ENCODE data around the gene NR2F1-AS1. TPM values are rescaled to one million over a fixed set of nuclear protein-coding genes. Genes with fewer than 3 reads are reported as not detected.

NR2F1-AS1 gene
- total and polyA plus RNA-seq, 4 experiments from 2014 or later = not detected

DNA sequence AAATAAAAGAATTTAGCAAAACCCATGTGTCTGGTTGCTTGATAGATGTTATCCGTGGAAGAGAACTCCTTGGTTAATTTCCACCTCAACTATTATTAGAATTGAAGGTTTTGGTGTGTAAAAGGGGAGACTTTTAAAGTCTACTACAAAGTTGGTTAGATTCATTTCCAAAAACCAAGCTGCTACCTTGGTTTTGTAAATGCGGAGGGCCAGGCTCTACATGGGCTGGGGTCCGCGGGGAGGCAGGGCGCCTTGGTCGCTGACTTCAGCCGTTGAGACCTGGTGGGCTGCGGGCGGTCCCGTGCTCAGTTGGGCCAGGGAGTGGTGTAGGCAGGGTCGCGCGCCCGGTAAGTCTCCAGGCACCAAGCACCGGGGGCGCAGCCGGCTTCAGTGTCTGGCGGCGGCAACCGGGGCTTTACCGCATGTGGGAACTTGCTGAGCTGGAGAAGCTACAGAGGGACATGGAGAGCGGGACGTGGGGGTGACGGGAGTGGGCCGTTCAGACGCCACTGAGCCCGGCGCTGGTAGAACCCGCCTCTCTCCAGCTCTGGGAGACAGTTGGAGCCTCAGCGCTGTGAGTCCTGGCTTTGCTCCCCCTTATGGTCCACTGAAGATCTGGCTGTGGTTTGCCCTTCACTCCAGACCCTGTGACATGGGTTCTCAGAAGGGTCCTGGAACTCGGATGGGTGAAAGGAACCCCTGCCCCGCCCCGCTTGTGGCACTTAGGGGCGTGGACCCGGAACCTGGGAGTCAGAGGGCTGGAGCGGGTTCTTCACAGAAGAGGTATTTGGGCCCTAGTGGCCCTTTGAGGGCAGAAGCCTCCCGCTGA, 13.8 kb upstream of the NR2F1-AS1 start:
- Mint-ChIP-seq H3K9me3 (peaks cover 0 to 23% (median 14%) of the 10 kb centered on the region in 8 donors), H3K27ac (peak overlapping the region in 3 of 7 donors; percentile 11 to 87 (median 14)), H3K36me3 (no peaks in the 10 kb centered on the region), H3K4me1 (peaks cover 3 to 16% (median 8%) of the 10 kb centered on the region in 4 donors), H3K4me3 (peak overlapping the region in 2 of 8 donors; percentile 39 to 57), H3K27me3 (peaks cover 58% of the 10 kb centered on the region in 2 donors)
- ChIA-PET POLR2A (ENCODE audit: partially characterized antibody) (no interaction called here), CTCF (ENCODE audit: partially characterized antibody) (interaction anchor here (0.7 to 1.2 kb wide), 2 partner anchors 16 to 207 kb away, joined by 3 read pairs; no protein-coding TSS in a partner anchor)
- H3K4me1 ChIP-seq (ENCODE audit: insufficient read depth, low read length) = peaks cover 9% of the 10 kb centered on the region
- no peaks in the 10 kb centered on the region for H3K36me3 ChIP-seq (ENCODE audit: insufficient read depth, low read length)
- no peak for DNase-seq
- peaks cover 86% of the 10 kb centered on the region for H3K27me3 ChIP-seq (ENCODE audit: insufficient read depth, low read length)
- H3K4me3 ChIP-seq (ENCODE audit: low read length in 2 of 2) = no peak overlapping the region
- intact Hi-C loops (cut with micrococcal nuclease) = no loop called here
- H3K27ac ChIP-seq (ENCODE audit: low read depth, low read length) = no peak overlapping the region
- H3K9me3 ChIP-seq (ENCODE audit: control insufficient read depth in 1 of 2, low read length in 2 of 2) = no peaks in the 10 kb centered on the region

DNA sequence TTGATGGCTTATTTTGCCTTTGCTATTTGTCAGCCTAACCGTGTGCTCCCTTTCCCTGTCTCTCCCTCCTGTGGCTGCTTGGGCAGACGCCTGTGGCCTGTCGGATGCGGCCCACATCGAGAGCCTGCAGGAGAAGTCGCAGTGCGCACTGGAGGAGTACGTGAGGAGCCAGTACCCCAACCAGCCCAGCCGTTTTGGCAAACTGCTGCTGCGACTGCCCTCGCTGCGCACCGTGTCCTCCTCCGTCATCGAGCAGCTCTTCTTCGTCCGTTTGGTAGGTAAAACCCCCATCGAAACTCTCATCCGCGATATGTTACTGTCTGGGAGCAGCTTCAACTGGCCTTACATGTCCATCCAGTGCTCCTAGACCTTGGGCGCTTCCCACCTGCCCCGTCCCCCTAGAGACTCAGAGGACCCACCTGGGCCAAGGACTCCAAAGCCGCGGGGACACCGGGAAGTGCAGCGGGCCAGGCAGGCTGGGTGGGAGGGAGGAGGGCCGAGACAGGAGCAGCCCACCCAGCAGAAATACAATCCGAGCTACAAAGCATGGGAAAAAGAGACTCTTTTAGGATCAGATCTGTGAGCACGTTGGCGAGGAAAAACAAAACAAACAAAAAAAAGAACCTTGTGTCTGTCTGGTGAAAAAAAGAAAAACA, 12.6 kb upstream of the NR2F1-AS1 start:
- Mint-ChIP-seq H3K4me3 (peak overlapping the region in 2 of 8 donors; percentile 11 to 48), H3K4me1 (peaks cover 4 to 17% (median 11%) of the 10 kb centered on the region in 4 donors), H3K27ac (peak overlapping the region in 1 of 7 donors; percentile 11), H3K9me3 (peaks cover 0 to 29% (median 22%) of the 10 kb centered on the region in 8 donors), H3K27me3 (peaks cover 64 to 70% of the 10 kb centered on the region in 2 donors), H3K36me3 (peaks cover 0 to 2% of the 10 kb centered on the region in 2 donors)
- H3K27ac ChIP-seq (ENCODE audit: low read depth, low read length) = no peak overlapping the region
- ChIA-PET POLR2A (ENCODE audit: partially characterized antibody) (no interaction called here), CTCF (ENCODE audit: partially characterized antibody) (no interaction called here)
- H3K36me3 ChIP-seq (ENCODE audit: insufficient read depth, low read length) = no peaks in the 10 kb centered on the region
- intact Hi-C loops (cut with micrococcal nuclease) = no loop called here
- H3K4me3 ChIP-seq (ENCODE audit: low read length in 2 of 2) = no peak overlapping the region
- no peaks in the 10 kb centered on the region for H3K9me3 ChIP-seq (ENCODE audit: control insufficient read depth in 1 of 2, low read length in 2 of 2)
- H3K4me1 ChIP-seq (ENCODE audit: insufficient read depth, low read length) = peaks cover 9% of the 10 kb centered on the region
- DNase-seq = no peak
- H3K27me3 ChIP-seq (ENCODE audit: insufficient read depth, low read length) = peaks cover 86% of the 10 kb centered on the region

DNA sequence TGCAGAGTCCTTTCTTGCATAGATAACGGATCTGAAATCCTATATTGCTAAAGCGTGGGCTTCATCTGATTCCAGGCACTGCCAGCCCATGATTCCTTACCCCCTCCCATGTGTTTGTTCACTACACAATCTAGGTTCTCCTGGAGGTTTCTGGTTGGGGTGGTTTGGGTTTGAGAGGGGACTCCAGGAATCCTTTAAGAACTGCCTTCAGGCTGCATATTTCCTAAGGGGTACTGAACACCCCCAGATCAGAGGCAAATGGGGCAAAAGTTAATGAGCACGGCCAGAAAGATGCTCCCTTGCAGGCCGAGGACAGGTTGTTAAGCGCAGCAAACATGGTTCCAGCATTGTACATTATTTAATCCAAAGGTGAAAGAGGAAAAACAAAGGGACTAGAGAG, 11.9 kb upstream of the NR2F1-AS1 start:
- DNase-seq = no peak
- peak overlapping the region in 1 of 7 donors; percentile 37 for H3K27ac Mint-ChIP-seq
- H3K9me3 Mint-ChIP-seq = peaks cover 0 to 34% (median 22%) of the 10 kb centered on the region in 8 donors
- H3K27me3 ChIP-seq (ENCODE audit: insufficient read depth, low read length) = peaks cover 83% of the 10 kb centered on the region
- no peak overlapping the region for H3K4me3 Mint-ChIP-seq
- POLR2A ChIA-PET (ENCODE audit: partially characterized antibody) = no interaction called here
- CTCF ChIA-PET (ENCODE audit: partially characterized antibody) = no interaction called here
- H3K27ac ChIP-seq (ENCODE audit: low read depth, low read length) = no peak overlapping the region
- peaks cover 65 to 70% of the 10 kb centered on the region in 2 donors for H3K27me3 Mint-ChIP-seq
- peaks cover 0 to 2% of the 10 kb centered on the region in 2 donors for H3K36me3 Mint-ChIP-seq
- H3K4me1 Mint-ChIP-seq = peaks cover 6 to 21% (median 11%) of the 10 kb centered on the region in 4 donors
- peaks cover 9% of the 10 kb centered on the region for H3K4me1 ChIP-seq (ENCODE audit: insufficient read depth, low read length)
- no peaks in the 10 kb centered on the region for H3K9me3 ChIP-seq (ENCODE audit: control insufficient read depth in 1 of 2, low read length in 2 of 2)
- no peak overlapping the region for H3K4me3 ChIP-seq (ENCODE audit: low read length in 2 of 2)
- intact Hi-C loops (cut with micrococcal nuclease) = no loop called here
- no peaks in the 10 kb centered on the region for H3K36me3 ChIP-seq (ENCODE audit: insufficient read depth, low read length)

DNA sequence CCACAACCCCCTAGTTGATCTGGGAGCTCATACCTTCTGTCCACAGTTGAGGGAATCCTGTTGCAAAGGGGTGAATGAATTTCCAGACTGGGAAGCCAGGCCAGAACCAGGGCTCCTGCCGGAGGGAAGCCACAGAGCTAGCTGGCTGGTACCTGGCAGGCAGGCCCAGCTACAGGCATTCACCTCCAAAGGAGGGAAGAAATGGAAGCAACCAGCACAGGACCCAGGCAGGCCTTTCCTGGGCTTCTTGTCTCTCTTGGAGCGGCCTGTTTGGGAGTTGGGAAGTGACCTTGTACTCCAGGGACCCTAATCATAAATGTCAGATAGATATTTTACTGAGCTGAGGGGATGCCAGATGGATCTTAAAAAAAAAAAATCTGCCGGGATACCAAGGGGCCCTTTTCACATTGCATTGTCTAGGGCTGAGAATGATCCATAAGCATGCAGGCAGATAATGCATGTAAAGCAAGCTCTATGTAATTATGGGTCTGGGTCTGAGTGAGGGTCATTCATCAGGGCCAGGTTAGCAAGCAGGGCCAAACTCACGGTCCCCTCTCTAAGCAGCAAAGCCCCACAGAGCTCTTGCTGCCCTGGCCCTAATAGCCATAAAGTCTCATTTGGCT, 10.4 kb upstream of the NR2F1-AS1 start:
- no peak overlapping the region for H3K27ac ChIP-seq (ENCODE audit: low read depth, low read length)
- DNase-seq = no peak

DNA sequence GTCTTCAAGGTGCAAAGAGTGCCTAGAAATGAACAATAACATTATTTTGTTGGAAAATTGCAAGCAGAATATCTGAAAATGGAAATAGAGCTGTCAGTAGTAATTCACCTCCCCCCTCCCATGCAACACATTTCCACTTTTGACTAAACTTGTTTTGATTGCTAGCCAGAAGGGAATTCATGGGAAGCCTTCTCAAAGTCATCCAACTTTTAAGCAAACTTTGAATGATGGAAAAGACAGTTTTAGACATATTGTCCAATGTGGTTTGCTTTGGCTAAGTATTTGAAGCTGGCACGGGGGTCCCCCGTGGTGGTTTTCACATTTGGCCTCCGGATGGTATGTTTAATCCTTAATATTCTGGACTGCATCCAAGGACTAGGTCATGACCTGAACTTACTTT, 9.5 kb upstream of the NR2F1-AS1 start:
- POLR2A ChIA-PET (ENCODE audit: partially characterized antibody) = no interaction called here

More for the DNA sequence above, 10.4 kb upstream of the NR2F1-AS1 start:
- H3K4me3 ChIP-seq (ENCODE audit: low read length in 2 of 2) = no peak overlapping the region
- H3K27ac Mint-ChIP-seq = no peak overlapping the region
- peaks cover 8% of the 10 kb centered on the region for H3K4me1 ChIP-seq (ENCODE audit: insufficient read depth, low read length)
- peaks cover 2 to 5% of the 10 kb centered on the region in 2 donors for H3K36me3 Mint-ChIP-seq
- H3K4me1 Mint-ChIP-seq = peaks cover 8 to 27% (median 13%) of the 10 kb centered on the region in 4 donors
- ChIA-PET CTCF (ENCODE audit: partially characterized antibody) (interaction anchor here (1.4 kb wide), 1 partner anchor 9 kb away, joined by 4 read pairs; the partner anchor contains the start of gene NR2F1), POLR2A (ENCODE audit: partially characterized antibody) (no interaction called here)
- H3K27me3 ChIP-seq (ENCODE audit: insufficient read depth, low read length) = peaks cover 84% of the 10 kb centered on the region
- H3K9me3 Mint-ChIP-seq = peaks cover 0 to 44% (median 30%) of the 10 kb centered on the region in 8 donors
- intact Hi-C loops (cut with micrococcal nuclease) = no loop called here
- no peaks in the 10 kb centered on the region for H3K9me3 ChIP-seq (ENCODE audit: control insufficient read depth in 1 of 2, low read length in 2 of 2)
- peaks cover 65 to 76% of the 10 kb centered on the region in 2 donors for H3K27me3 Mint-ChIP-seq
- H3K4me3 Mint-ChIP-seq = no peak overlapping the region
- H3K36me3 ChIP-seq (ENCODE audit: insufficient read depth, low read length) = no peaks in the 10 kb centered on the region

DNA sequence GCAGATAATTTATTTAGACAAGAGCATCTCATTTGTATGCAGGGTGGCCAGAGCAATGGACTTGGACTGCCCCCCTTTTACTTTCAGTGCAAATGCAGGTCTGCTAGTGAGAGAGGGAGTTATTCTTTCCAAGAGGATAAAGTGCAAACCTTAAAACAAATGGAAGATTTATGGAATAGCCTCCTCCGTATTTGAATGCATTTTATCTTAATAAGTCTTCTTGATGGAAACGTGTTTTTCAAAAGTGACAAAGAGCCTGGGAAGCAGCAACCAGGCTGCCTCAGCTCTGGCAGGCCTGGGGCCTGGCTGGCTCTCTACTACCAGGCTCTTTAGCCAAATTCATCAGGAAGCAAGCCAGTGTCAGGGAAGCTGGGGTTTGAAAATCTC, 8.8 kb upstream of the NR2F1-AS1 start:
- intact Hi-C loops (cut with micrococcal nuclease) = loop anchor here (10.0 kb wide), 1 partner anchor 1025 kb away; the partner anchor contains the start of genes KIAA0825 and SLF1
- H3K27ac ChIP-seq (ENCODE audit: low read depth, low read length) = no peak overlapping the region
- Mint-ChIP-seq H3K36me3 (peaks cover 3 to 5% of the 10 kb centered on the region in 2 donors), H3K27me3 (peaks cover 59 to 71% of the 10 kb centered on the region in 2 donors), H3K27ac (peak overlapping the region in 1 of 7 donors; percentile 85), H3K4me3 (no peak overlapping the region), H3K4me1 (peaks cover 9 to 26% (median 13%) of the 10 kb centered on the region in 4 donors), H3K9me3 (peaks cover 0 to 35% (median 21%) of the 10 kb centered on the region in 8 donors)
- ChIA-PET CTCF (ENCODE audit: partially characterized antibody) (no interaction called here), POLR2A (ENCODE audit: partially characterized antibody) (no interaction called here)
- H3K36me3 ChIP-seq (ENCODE audit: insufficient read depth, low read length) = no peaks in the 10 kb centered on the region
- H3K4me1 ChIP-seq (ENCODE audit: insufficient read depth, low read length) = peaks cover 4% of the 10 kb centered on the region
- H3K4me3 ChIP-seq (ENCODE audit: low read length in 2 of 2) = no peak overlapping the region
- no peaks in the 10 kb centered on the region for H3K9me3 ChIP-seq (ENCODE audit: control insufficient read depth in 1 of 2, low read length in 2 of 2)
- no peak for DNase-seq
- peaks cover 77% of the 10 kb centered on the region for H3K27me3 ChIP-seq (ENCODE audit: insufficient read depth, low read length)

More for the DNA sequence above, 9.5 kb upstream of the NR2F1-AS1 start:
- Mint-ChIP-seq H3K36me3 (peaks cover 3 to 5% of the 10 kb centered on the region in 2 donors), H3K4me3 (no peak overlapping the region), H3K9me3 (peaks cover 0 to 40% (median 25%) of the 10 kb centered on the region in 8 donors), H3K27me3 (peaks cover 65 to 76% of the 10 kb centered on the region in 2 donors), H3K4me1 (peaks cover 9 to 28% (median 12%) of the 10 kb centered on the region in 4 donors), H3K27ac (peak overlapping the region in 1 of 7 donors; percentile 85)
- CTCF ChIA-PET (ENCODE audit: partially characterized antibody) = interaction anchor here (1.4 kb wide), 1 partner anchor 8 kb away, joined by 4 read pairs; the partner anchor contains the start of gene NR2F1
- H3K9me3 ChIP-seq (ENCODE audit: control insufficient read depth in 1 of 2, low read length in 2 of 2) = no peaks in the 10 kb centered on the region
- intact Hi-C loops (cut with micrococcal nuclease) = no loop called here
- H3K4me3 ChIP-seq (ENCODE audit: low read length in 2 of 2) = no peak overlapping the region
- no peak for DNase-seq
- H3K36me3 ChIP-seq (ENCODE audit: insufficient read depth, low read length) = no peaks in the 10 kb centered on the region
- H3K27ac ChIP-seq (ENCODE audit: low read depth, low read length) = no peak overlapping the region
- H3K27me3 ChIP-seq (ENCODE audit: insufficient read depth, low read length) = peaks cover 83% of the 10 kb centered on the region
- peaks cover 4% of the 10 kb centered on the region for H3K4me1 ChIP-seq (ENCODE audit: insufficient read depth, low read length)

Data from CD4-positive, alpha-beta memory T cell (primary cell).